AG09319 (cell line): ENCODE data around the gene TTLL10.
"Not testable (repeated sequence)": the region's sequence is repeated elsewhere in the genome, so short reads cannot be mapped to it uniquely, and the experiment has no call there.

Experiments used
- DNase-seq: peaks from one replicate; pipeline ENCODE4 v3.0.0-alpha.2; 2010; ENCODE audit warnings: low read depth; ENCODE audit errors: extremely low read depth
- TF ChIP-seq, protein P1 (sequence below): IDR thresholded peaks from 2 replicates; pipeline ENCODE4 v1.5.1; 2011; ENCODE audit warnings: low read depth, mild to moderate bottlenecking, inconsistent platforms, low read length, moderate library complexity

Gene TTLL10

DNA sequence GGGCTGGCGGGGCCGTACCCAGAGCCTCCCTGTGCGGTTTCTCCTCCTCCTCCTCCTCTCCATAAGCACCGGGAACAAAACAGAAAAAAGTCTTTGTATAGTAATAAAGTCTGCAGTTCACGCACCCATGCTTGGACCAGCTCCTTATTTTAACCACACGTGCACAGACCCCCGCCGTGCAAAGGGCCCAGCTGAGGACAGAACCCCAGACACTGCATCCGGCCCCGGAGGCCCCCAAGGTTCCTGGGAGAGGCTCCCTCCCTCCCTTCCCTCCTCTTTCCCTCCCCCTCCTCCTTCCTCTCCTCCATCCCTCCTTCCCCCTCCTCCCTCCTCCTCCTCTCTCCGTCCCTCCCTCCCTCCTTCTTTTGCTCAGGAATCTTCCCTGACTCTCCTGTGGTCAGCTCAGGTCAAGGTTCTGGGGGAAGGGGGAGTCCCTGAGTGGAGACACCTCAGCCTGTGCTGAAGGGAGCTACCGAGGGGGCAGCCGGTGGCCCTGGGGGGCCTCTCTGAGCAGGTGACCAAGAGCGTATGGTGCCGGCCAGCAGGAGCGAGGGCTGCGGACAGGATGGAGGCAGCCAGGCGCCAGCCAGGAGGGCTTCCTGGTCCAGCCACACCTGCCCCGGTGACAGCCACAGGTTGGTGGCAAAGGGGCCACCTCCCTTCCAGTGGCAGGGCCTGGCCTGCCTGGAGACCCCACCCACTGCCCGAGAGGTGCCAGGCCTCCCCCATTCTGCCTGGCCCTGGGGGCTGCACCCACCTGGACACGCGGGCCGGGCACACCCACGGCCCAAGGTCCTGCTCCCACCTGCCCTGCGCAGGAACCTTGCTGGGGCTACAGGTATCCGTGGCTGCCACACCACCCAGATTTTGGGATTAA lies 3.2 kb upstream of the TTLL10 start:
- TF ChIP-seq, protein P1, sequence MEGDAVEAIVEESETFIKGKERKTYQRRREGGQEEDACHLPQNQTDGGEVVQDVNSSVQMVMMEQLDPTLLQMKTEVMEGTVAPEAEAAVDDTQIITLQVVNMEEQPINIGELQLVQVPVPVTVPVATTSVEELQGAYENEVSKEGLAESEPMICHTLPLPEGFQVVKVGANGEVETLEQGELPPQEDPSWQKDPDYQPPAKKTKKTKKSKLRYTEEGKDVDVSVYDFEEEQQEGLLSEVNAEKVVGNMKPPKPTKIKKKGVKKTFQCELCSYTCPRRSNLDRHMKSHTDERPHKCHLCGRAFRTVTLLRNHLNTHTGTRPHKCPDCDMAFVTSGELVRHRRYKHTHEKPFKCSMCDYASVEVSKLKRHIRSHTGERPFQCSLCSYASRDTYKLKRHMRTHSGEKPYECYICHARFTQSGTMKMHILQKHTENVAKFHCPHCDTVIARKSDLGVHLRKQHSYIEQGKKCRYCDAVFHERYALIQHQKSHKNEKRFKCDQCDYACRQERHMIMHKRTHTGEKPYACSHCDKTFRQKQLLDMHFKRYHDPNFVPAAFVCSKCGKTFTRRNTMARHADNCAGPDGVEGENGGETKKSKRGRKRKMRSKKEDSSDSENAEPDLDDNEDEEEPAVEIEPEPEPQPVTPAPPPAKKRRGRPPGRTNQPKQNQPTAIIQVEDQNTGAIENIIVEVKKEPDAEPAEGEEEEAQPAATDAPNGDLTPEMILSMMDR: no peak
- no peak for DNase-seq

- TF ChIP-seq, protein P1: no peak
- no peak for DNase-seq
Measured at GRCh38 chr1:1171161-1171545, 2.5 kb upstream of the TTLL10 start.

DNA sequence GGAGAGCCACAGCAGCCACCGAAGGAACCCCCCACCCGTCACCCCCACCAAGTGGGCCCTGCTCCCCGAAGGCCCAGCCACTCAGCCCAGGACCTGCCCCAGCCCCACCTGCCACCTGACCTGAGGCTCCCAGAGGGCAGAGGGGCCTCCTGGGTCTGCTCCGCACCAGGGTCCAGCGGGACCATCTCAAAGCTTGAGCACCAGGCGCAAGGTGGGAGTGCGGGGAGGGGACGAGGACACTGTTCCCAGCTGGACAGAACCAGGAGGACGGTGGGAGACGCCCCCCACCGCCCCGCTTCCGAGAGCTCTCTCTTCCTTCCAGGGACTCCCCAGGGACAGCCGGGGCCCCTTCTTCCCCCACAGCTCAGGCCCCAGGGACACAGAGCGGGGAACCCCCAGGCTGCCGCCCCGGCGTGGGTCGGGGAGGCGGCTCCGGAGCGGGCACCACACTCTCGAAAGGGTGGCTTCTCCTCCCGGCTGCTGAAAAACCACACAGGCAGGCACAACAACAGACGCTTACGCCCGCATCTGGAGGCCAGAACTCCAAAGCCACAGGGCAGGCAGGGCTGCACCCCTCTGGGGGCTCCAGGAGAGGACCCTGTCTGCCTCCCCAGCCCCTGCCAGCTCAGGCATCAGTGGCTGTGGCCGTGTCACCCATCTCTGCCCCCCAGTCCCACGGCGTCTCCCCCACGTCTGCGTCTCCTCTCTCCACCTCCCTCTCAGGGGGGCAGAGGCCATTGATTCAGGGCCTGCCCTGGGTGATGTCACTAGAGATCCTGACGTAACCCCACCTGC lies 1.9 kb upstream of the TTLL10 start:
- no peak for DNase-seq
- TF ChIP-seq, protein P1: no peak

DNA sequence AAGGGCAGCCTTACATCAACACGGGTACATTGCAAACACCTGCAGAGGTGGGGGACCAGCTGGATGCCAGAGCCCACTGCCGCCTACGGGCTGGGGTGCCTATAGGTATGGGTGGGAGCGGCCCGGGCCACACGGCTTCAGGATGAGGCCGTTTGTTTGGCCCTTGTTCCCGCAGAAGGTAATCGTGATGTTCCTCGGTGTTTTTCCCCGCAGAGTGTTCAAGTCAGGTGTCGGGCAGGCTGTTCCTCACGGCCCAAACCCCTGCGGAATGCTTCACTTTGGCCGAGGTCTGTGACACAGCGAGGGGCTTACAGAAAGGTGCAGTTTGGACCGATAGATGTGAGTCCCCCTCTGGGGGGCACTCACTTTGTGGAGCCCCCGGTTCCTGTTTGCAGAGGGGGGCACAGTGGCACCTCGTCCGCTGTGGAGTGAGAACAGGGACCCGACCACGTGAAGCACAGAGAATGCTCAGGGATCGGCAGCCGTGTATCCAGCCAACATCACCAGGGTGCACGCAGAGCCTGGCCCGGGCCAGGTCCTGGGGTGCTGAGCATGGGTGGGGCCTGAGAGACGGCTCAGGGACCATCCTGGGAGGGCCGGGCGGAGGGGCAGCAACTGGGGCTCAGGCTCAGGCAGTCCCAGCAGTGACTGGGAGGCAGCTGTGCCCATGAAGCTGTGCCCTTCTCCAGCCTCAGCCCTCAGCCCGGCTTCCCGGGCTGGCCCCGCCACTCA lies 453 bp upstream of the TTLL10 start:
- TF ChIP-seq, protein P1: no peak
- DNase-seq: no peak

GRCh38 chr1:1175221-1176062 lies 1.8 kb downstream of the TTLL10 start:
- no peak for DNase-seq
- TF ChIP-seq, protein P1: no peak

GRCh38 chr1:1176063-1176761 lies 2.5 kb downstream of the TTLL10 start:
- not testable (repeated sequence) for DNase-seq
